ENCODE results near the gene NID1.

GRCh38 chr1:236100799-236101198, 35.9 kb upstream of the NID1 start:
- TF ChIP-seq POLR2A (IDR thresholded peaks at IDR 0.05): no peak
- TF ChIP-seq CTCF (IDR thresholded peaks at IDR 0.05): no peak

Data from thyroid gland (tissue), 4 donors.